Natural killer cell (primary cell): ENCODE data around the gene INHBB. TPM values are rescaled to one million over a fixed set of nuclear protein-coding genes. Genes with fewer than 3 reads are reported as not detected.

Source experiments
- ATAC-seq, 3 donors: fragments of 150-1000 bp in 2 of 3; fragments of 200-7000 bp in 1 of 3; cut with Tn5 transposase; 1 replicate in 1 of 3; 2 replicates in 2 of 3; pipeline ENCODE4 v1.10.0; 2021; ENCODE audit warnings: mild to moderate bottlenecking in 2 of 3, moderate library complexity in 2 of 3
- DNase-seq, 2 donors: peaks; one replicate each; pipeline versions ENCODE4 v3.0.0 to v3.0.0-alpha.2; 2013 to 2021; ENCODE audit warnings: mixed read lengths in 1 of 2
- H3K27ac ChIP-seq: one replicate; pipeline ENCODE4 v1.5.1; 2013; ENCODE audit warnings: mild to moderate bottlenecking, low read length
- H3K27me3 ChIP-seq: one replicate; pipeline ENCODE4 v1.6.1; 2013; ENCODE audit warnings: low read length; ENCODE audit not compliant: control insufficient read depth, insufficient read depth
- H3K36me3 ChIP-seq: one replicate; pipeline ENCODE4 v1.6.1; 2013; ENCODE audit warnings: low read length; ENCODE audit not compliant: control insufficient read depth, insufficient read depth
- H3K4me1 ChIP-seq: one replicate; pipeline ENCODE4 v1.6.1; 2013; ENCODE audit warnings: low read length; ENCODE audit not compliant: control insufficient read depth, insufficient read depth
- H3K4me3 ChIP-seq: one replicate; pipeline ENCODE4 v1.5.1; 2013; ENCODE audit warnings: low read length
- H3K9me3 ChIP-seq: one replicate; pipeline ENCODE4 v1.6.1; 2013; ENCODE audit warnings: low read length; ENCODE audit not compliant: control insufficient read depth, insufficient read depth
- H3K27ac Mint-ChIP-seq, 2 donors: one replicate each; pipeline ENCODE4 v1.8.0; 2022; ENCODE audit warnings: mild to moderate bottlenecking in 2 of 2, mixed read lengths in 2 of 2, moderate library complexity in 1 of 2
- H3K27me3 Mint-ChIP-seq, 2 donors: one replicate each; pipeline ENCODE4 v1.8.0; 2022; ENCODE audit warnings: low read depth in 2 of 2, mixed read lengths in 2 of 2
- H3K36me3 Mint-ChIP-seq: one replicate; pipeline ENCODE4 v1.8.0; 2022; ENCODE audit warnings: mixed read lengths
- H3K4me1 Mint-ChIP-seq, 2 donors: one replicate each; pipeline ENCODE4 v1.8.0; 2022; ENCODE audit warnings: mixed read lengths in 2 of 2
- H3K4me3 Mint-ChIP-seq: one replicate; pipeline ENCODE4 v1.8.0; 2022; ENCODE audit warnings: mild to moderate bottlenecking, moderate library complexity, mixed read lengths
- H3K9me3 Mint-ChIP-seq, 2 donors: one replicate each; pipeline ENCODE4 v1.8.0; 2022; ENCODE audit warnings: mixed read lengths in 2 of 2
- WGBS: methylation state at CpG from one replicate; pipeline ENCODE4 v1.1.7; 2013; ENCODE audit warnings: missing lambda C conversion rate; ENCODE audit not compliant: insufficient coverage; 5-methylcytosine and 5-hydroxymethylcytosine counted together
- intact Hi-C: fragments of 100-400 bp; cut with micrococcal nuclease; formaldehyde crosslinking; loops from one replicate; pipeline ENCODE4 v1.14.2; 2022
- total RNA-seq, 4 donors: library from RNA; stranded (reverse); fragments of 120-200 nt in 1 of 4; gene quantifications; one replicate each; pipeline versions ENCODE4 v1.2.3 to v1.2.4, GENCODE V29; 2013 to 2022
- TF ChIP-seq, protein P1 (sequence below): fragments of 200-600 bp; IDR thresholded peaks from one replicate; pipeline ENCODE4 v1.8.0; 2022; ENCODE audit warnings: antibody characterized with exemption

The INHBB gene
- total RNA-seq, 3 donors from 2014 or later (not counting 1 experiment from before 2014, with no cell fraction given), result 0.07 to 0.10 TPM; not detected in 1

DNA sequence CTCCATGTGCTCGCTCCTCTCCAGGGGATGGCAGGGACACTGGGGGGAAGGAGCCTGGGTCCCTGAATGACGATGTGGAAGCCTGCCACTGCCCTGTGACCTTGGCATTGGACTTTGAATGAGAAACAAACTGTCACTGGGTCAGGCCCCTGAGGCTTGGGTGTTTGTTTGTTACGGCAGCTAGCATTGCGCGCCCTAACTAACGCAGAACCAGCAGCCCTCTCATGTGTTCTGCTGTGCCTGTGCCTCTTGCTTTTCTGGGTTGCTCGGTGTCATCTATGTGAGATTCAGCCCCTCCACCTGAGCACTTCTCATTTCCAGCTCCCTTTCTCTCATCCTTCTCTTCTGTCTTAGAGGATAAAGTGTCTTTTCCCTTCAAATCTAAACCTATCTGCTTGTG lies 23.6 kb upstream of the INHBB start:
- ATAC-seq, result no peak
- TF ChIP-seq, protein P1, sequence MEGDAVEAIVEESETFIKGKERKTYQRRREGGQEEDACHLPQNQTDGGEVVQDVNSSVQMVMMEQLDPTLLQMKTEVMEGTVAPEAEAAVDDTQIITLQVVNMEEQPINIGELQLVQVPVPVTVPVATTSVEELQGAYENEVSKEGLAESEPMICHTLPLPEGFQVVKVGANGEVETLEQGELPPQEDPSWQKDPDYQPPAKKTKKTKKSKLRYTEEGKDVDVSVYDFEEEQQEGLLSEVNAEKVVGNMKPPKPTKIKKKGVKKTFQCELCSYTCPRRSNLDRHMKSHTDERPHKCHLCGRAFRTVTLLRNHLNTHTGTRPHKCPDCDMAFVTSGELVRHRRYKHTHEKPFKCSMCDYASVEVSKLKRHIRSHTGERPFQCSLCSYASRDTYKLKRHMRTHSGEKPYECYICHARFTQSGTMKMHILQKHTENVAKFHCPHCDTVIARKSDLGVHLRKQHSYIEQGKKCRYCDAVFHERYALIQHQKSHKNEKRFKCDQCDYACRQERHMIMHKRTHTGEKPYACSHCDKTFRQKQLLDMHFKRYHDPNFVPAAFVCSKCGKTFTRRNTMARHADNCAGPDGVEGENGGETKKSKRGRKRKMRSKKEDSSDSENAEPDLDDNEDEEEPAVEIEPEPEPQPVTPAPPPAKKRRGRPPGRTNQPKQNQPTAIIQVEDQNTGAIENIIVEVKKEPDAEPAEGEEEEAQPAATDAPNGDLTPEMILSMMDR, result no peak
- intact Hi-C loops, result no loop called here
- Histone ChIP-seq H3K27ac (no peak overlapping the region), H3K4me3 (no peak overlapping the region), H3K27me3 (no peaks in the 10 kb centered on the region), H3K36me3 (no peaks in the 10 kb centered on the region), H3K9me3 (no peaks in the 10 kb centered on the region), H3K4me1 (no peaks in the 10 kb centered on the region)
- no peaks in the 10 kb centered on the region for H3K36me3 Mint-ChIP-seq
- no peaks in the 10 kb centered on the region for H3K9me3 Mint-ChIP-seq
- H3K4me1 Mint-ChIP-seq, result peaks cover 0 to 7% of the 10 kb centered on the region in 2 donors
- DNase-seq, result no peak
- H3K27ac Mint-ChIP-seq, result no peak overlapping the region
- 97% methylated on average over 7 of the region's 7 CpGs for WGBS
- H3K4me3 Mint-ChIP-seq, result no peak overlapping the region
- H3K27me3 Mint-ChIP-seq, result peaks cover 0 to 8% of the 10 kb centered on the region in 2 donors

DNA sequence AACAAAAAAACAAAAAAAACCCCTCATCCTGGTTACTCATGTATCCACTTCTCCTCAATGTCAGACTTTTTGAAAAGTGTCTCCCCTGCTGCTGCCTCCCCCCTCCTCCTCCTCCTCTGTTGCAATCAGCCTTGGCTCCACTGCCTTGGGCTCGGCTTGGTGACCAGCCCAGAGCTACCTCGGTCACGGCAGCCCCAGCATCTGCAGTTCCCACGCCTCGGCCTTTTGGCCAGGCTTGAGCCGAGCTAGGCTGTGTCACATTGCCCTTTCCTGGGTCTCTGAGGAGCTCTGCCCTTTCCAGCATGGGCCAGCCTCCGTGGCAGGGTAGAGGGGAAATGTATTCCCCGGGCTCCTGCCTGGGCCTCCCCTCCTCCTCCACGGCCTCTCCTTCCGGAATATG lies 22.7 kb upstream of the INHBB start:
- DNase-seq, result no peak
- Histone ChIP-seq H3K4me1 (no peaks in the 10 kb centered on the region), H3K36me3 (no peaks in the 10 kb centered on the region), H3K27ac (no peak overlapping the region), H3K27me3 (no peaks in the 10 kb centered on the region), H3K4me3 (no peak overlapping the region), H3K9me3 (no peaks in the 10 kb centered on the region)
- ATAC-seq, result no peak
- TF ChIP-seq, protein P1, result no peak
- no peaks in the 10 kb centered on the region for H3K9me3 Mint-ChIP-seq
- no peak overlapping the region for H3K4me3 Mint-ChIP-seq
- H3K27ac Mint-ChIP-seq, result no peak overlapping the region
- no peaks in the 10 kb centered on the region for H3K36me3 Mint-ChIP-seq
- peaks cover 0 to 8% of the 10 kb centered on the region in 2 donors for H3K27me3 Mint-ChIP-seq
- peaks cover 0 to 2% of the 10 kb centered on the region in 2 donors for H3K4me1 Mint-ChIP-seq
- intact Hi-C loops, result no loop called here
- WGBS, result 82% methylated on average over 10 of the region's 10 CpGs

DNA sequence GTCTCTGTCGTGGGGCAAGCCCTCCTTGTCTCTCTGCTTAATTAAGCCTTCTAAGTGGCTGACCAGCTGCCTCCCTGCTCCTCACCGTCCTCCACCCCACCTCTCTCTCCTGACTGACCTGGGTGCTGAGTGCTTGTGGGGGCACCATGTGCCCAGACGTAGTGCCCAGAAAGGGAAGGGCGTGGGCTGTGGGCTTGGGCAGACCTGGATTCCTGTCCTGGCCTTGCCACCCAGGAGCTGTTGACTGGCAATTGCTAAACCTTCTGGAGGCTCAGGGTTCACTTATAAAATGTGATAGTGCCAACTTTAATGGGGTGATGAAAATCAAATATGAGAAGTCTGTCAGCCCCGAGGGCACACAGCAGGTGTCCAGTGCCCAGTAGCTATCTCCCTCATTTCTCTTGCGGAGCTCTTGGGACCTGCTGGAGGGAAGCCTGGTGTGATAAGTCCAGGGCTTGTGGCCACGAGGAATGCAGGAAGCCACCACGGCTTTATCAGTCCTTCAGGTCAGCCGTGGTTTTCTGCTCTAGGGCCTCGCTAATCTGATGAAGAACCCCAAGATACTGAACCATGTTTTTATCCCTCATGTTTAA lies 22.0 kb upstream of the INHBB start:
- intact Hi-C loops, result no loop called here
- Histone ChIP-seq H3K4me1 (no peaks in the 10 kb centered on the region), H3K4me3 (no peak overlapping the region), H3K27me3 (no peaks in the 10 kb centered on the region), H3K9me3 (no peaks in the 10 kb centered on the region), H3K36me3 (no peaks in the 10 kb centered on the region), H3K27ac (no peak overlapping the region)
- no peaks in the 10 kb centered on the region for H3K36me3 Mint-ChIP-seq
- no peak overlapping the region for H3K27ac Mint-ChIP-seq
- WGBS, result 66% methylated on average over 10 of the region's 10 CpGs
- TF ChIP-seq, protein P1, result no peak
- no peak for ATAC-seq
- H3K27me3 Mint-ChIP-seq, result peaks cover 0 to 8% of the 10 kb centered on the region in 2 donors
- no peak overlapping the region for H3K4me3 Mint-ChIP-seq
- no peaks in the 10 kb centered on the region for H3K4me1 Mint-ChIP-seq
- no peak for DNase-seq
- no peaks in the 10 kb centered on the region for H3K9me3 Mint-ChIP-seq

DNA sequence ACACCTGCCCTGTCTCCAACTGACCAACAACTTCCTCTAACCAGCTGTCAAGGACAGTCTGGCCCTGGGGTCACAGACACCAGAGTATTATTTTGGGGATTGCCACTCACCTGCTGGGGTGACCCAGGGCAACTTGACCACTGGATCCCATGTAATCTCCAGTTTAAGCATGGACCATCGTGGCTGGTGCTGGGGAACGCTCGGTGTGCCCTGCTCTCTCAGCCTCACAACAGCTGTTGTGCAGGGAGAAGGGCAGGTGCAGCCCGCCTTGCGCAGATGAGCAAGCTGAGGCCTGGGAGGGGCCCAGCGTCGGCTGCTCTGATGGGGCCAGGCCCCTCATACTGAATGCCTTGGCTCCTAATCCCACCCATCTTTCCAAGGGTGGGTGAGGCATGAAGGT lies 21.0 kb upstream of the INHBB start:
- no peaks in the 10 kb centered on the region for H3K36me3 ChIP-seq
- Mint-ChIP-seq H3K4me3 (no peak overlapping the region), H3K36me3 (no peaks in the 10 kb centered on the region), H3K27ac (no peak overlapping the region), H3K27me3 (peaks cover 0 to 8% of the 10 kb centered on the region in 2 donors), H3K9me3 (no peaks in the 10 kb centered on the region), H3K4me1 (no peaks in the 10 kb centered on the region)
- no peaks in the 10 kb centered on the region for H3K9me3 ChIP-seq
- no peaks in the 10 kb centered on the region for H3K4me1 ChIP-seq
- no peak overlapping the region for H3K4me3 ChIP-seq
- DNase-seq (no peak), ATAC-seq (no peak)
- TF ChIP-seq, protein P1, result no peak
- H3K27ac ChIP-seq, result no peak overlapping the region
- 92% methylated on average over 5 of the region's 7 CpGs for WGBS
- H3K27me3 ChIP-seq, result no peaks in the 10 kb centered on the region
- intact Hi-C loops, result no loop called here
